MM.1S (cell line): ENCODE results near the gene APOA1.

ENCODE experiments used
- DNase-seq: peaks from one replicate; pipeline ENCODE4 v3.0.0-alpha.2; 2015
- H2AFZ ChIP-seq: fragments of 300-600 bp; sonication (generic); 2 replicates; pipeline ENCODE4 v1.6.0; 2016; ENCODE audit warnings: antibody characterized with exemption, low read length
- H3F3A ChIP-seq: fragments of 300-600 bp; sonication (generic); 2 replicates; pipeline ENCODE4 v1.6.1; 2016; ENCODE audit warnings: mild to moderate bottlenecking, antibody characterized with exemption, low read length, moderate library complexity, mixed read lengths; ENCODE audit not compliant: insufficient read depth
- H3K27ac ChIP-seq: fragments of 300-600 bp; sonication (generic); 2 replicates; pipeline ENCODE4 v1.5.1; 2016; ENCODE audit warnings: mild to moderate bottlenecking, low read length
- H3K27me3 ChIP-seq: fragments of 300-600 bp; sonication (generic); replicated peaks from 2 replicates; pipeline ENCODE4 v1.6.0; 2016; ENCODE audit warnings: low read length; ENCODE audit not compliant: insufficient read depth
- H3K36me3 ChIP-seq: fragments of 300-600 bp; sonication (generic); replicated peaks from 2 replicates; pipeline ENCODE4 v1.6.1; 2016; ENCODE audit warnings: mild to moderate bottlenecking, low read length, mixed read lengths; ENCODE audit not compliant: insufficient read depth
- H3K4me1 ChIP-seq: fragments of 300-600 bp; sonication (generic); 2 replicates; pipeline ENCODE4 v1.6.1; 2016; ENCODE audit warnings: low read length, mixed read lengths
- H3K4me2 ChIP-seq: fragments of 300-600 bp; sonication (generic); 2 replicates; pipeline ENCODE4 v1.6.0; 2016; ENCODE audit warnings: low read depth, low read length
- H3K4me3 ChIP-seq: fragments of 300-600 bp; sonication (generic); 2 replicates; pipeline ENCODE4 v1.5.1; 2016; ENCODE audit warnings: low read length, mixed read lengths
- H3K79me2 ChIP-seq: fragments of 300-600 bp; sonication (generic); 2 replicates; pipeline ENCODE4 v1.6.1; 2016; ENCODE audit warnings: mixed run types, low read length, mixed read lengths
- H3K9ac ChIP-seq: fragments of 300-600 bp; sonication (generic); 2 replicates; pipeline ENCODE4 v1.6.1; 2016; ENCODE audit warnings: low read length, mixed read lengths
- H3K9me2 ChIP-seq: fragments of 300-600 bp; sonication (generic); replicated peaks from 2 replicates; pipeline ENCODE4 v1.6.1; 2016; ENCODE audit warnings: mild to moderate bottlenecking, low read length, mixed read lengths; ENCODE audit not compliant: insufficient read depth
- H3K9me3 ChIP-seq: fragments of 300-600 bp; sonication (generic); replicated peaks from 2 replicates; pipeline ENCODE4 v1.6.1; 2016; ENCODE audit warnings: mild to moderate bottlenecking, low read length, mixed read lengths; ENCODE audit not compliant: insufficient read depth
- H4K20me1 ChIP-seq: fragments of 300-600 bp; sonication (generic); 2 replicates; pipeline ENCODE4 v1.6.1; 2016; ENCODE audit warnings: mild to moderate bottlenecking, low read length, moderate library complexity, mixed read lengths; ENCODE audit not compliant: insufficient read depth
- EZH2 ChIP-seq: fragments of 300-600 bp; sonication (generic); optimal IDR thresholded peaks from 2 replicates; pipeline ENCODE3; 2017; ENCODE audit warnings: low read depth, mild to moderate bottlenecking, antibody characterized with exemption, low read length, mixed read lengths
- EZH2phosphoT487 ChIP-seq: fragments of 300-600 bp; sonication (generic); IDR thresholded peaks from 2 replicates; pipeline ENCODE4 v1.6.1; 2018; ENCODE audit warnings: antibody characterized with exemption, low read length
- TF ChIP-seq, protein P1 (sequence below): fragments of 300-600 bp; sonication (generic); IDR thresholded peaks from 2 replicates; pipeline ENCODE4 v1.5.1; 2016; ENCODE audit warnings: antibody characterized with exemption, low read length, mixed read lengths

The APOA1 gene

DNA sequence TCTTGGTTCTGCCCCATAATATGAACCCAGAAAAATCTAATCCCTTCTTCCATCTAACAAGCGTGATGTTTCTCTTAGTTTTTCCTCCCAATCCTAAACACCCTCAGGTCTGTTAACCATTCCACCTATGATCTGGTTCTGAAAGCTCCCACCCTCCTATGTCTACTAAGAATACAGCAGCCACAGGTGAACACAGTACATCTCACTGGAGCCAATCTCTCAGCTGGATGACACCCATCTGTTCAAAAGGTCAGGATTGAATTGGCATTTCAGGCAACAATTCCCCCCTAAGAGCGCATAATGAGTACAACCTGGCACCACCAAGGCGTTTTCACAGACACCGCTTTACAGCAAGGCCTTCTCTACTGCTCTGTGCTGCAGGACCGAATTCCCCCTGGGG lies 19.0 kb upstream of the APOA1 start:
- H3K9me3 ChIP-seq: no peaks in the 10 kb centered on the region
- no peak for TF ChIP-seq EZH2
- TF ChIP-seq, protein P1, sequence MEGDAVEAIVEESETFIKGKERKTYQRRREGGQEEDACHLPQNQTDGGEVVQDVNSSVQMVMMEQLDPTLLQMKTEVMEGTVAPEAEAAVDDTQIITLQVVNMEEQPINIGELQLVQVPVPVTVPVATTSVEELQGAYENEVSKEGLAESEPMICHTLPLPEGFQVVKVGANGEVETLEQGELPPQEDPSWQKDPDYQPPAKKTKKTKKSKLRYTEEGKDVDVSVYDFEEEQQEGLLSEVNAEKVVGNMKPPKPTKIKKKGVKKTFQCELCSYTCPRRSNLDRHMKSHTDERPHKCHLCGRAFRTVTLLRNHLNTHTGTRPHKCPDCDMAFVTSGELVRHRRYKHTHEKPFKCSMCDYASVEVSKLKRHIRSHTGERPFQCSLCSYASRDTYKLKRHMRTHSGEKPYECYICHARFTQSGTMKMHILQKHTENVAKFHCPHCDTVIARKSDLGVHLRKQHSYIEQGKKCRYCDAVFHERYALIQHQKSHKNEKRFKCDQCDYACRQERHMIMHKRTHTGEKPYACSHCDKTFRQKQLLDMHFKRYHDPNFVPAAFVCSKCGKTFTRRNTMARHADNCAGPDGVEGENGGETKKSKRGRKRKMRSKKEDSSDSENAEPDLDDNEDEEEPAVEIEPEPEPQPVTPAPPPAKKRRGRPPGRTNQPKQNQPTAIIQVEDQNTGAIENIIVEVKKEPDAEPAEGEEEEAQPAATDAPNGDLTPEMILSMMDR: no peak
- no peak for TF ChIP-seq EZH2phosphoT487
- no peak overlapping the region for H3K4me2 ChIP-seq
- no peak overlapping the region for H3K4me3 ChIP-seq
- H3K36me3 ChIP-seq: peaks cover 3% of the 10 kb centered on the region; the same call in 1 of the 2 replicates
- no peaks in the 10 kb centered on the region for H3K9me2 ChIP-seq
- no peaks in the 10 kb centered on the region for H4K20me1 ChIP-seq
- peaks cover 17% of the 10 kb centered on the region for H3F3A ChIP-seq
- DNase-seq: no peak
- H3K9ac ChIP-seq: no peak overlapping the region
- peaks cover 33% of the 10 kb centered on the region for H3K4me1 ChIP-seq
- H3K27ac ChIP-seq: no peak overlapping the region
- H3K79me2 ChIP-seq: peaks cover 6% of the 10 kb centered on the region
- no peaks in the 10 kb centered on the region for H3K27me3 ChIP-seq
- H2AFZ ChIP-seq: no peak overlapping the region

DNA sequence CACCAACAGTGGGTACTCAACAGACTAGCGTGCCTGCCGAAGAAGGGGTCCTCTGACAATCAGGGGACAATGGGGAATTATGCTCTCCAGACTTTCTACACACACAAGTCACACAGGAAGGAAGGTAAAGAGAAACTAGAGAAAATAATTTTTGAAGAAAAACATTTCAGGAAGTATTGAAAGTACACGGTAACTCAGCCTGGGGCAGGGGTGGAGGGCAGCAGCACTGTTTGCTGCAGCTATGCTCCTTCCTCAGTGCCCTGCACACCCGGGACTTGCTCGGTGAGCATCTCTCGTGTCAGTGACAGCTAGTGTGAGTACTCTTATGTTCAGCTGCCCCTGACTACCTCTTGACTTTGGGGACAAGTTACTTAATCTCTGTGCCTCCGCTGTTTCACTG lies 18.0 kb upstream of the APOA1 start:
- no peak overlapping the region for H3K4me2 ChIP-seq
- H3K9me2 ChIP-seq: no peaks in the 10 kb centered on the region
- TF ChIP-seq EZH2 (no peak), EZH2phosphoT487 (no peak)
- H3F3A ChIP-seq: peaks cover 17% of the 10 kb centered on the region
- DNase-seq: no peak
- H3K4me1 ChIP-seq: peaks cover 39% of the 10 kb centered on the region
- no peaks in the 10 kb centered on the region for H4K20me1 ChIP-seq
- no peak overlapping the region for H2AFZ ChIP-seq
- peak overlapping the region; percentile 0; the same call in 1 of the 2 replicates for H3K27ac ChIP-seq
- no peak overlapping the region for H3K9ac ChIP-seq
- no peaks in the 10 kb centered on the region for H3K9me3 ChIP-seq
- no peak overlapping the region for H3K4me3 ChIP-seq
- peaks cover 3% of the 10 kb centered on the region; the same call in 1 of the 2 replicates for H3K36me3 ChIP-seq
- H3K27me3 ChIP-seq: no peaks in the 10 kb centered on the region
- peaks cover 6% of the 10 kb centered on the region for H3K79me2 ChIP-seq

DNA sequence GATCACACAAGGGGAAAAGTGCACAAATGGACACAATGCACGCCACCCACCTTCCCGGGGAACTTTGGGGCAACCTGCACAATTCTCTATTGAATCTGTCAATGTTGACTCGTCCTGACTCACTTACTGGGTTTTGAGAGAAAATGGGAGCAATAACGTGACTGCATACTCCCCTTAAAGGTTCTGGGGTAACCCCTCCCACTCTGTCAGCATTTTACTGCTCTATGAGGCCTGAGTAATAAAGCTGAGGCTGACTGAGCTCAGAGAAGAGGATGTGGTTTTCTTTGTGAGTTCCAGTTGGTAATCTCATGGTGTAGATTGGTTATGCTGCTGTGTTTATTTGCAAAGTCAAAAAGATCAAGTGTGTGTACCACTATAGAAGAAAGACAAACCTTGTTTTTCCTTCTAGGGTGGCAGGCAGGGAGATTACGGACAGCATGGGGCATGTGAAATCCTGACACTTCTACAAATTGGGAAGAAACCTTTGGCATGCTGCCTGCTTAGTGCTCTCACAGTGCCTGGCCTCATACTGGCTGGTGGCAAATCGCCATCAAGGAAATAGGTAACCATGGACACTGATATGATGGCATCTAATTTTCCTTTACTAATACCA lies 16.1 kb upstream of the APOA1 start:
- TF ChIP-seq, protein P1: no peak
- TF ChIP-seq EZH2 (no peak), EZH2phosphoT487 (no peak)
- Histone ChIP-seq H3K27ac (peak overlapping the region; percentile 99), H4K20me1 (no peaks in the 10 kb centered on the region), H3K4me3 (peak overlapping the region; percentile 41), H3K9me2 (no peaks in the 10 kb centered on the region), H2AFZ (no peak overlapping the region), H3F3A (peaks cover 17% of the 10 kb centered on the region), H3K79me2 (peaks cover 6% of the 10 kb centered on the region), H3K9me3 (no peaks in the 10 kb centered on the region), H3K9ac (peak overlapping the region; percentile 64), H3K4me2 (peak overlapping the region; percentile 44), H3K36me3 (peaks cover 3% of the 10 kb centered on the region; the same call in 1 of the 2 replicates), H3K4me1 (peaks cover 39% of the 10 kb centered on the region), H3K27me3 (no peaks in the 10 kb centered on the region)
- peak; percentile 93 for DNase-seq
